Hematopoietic multipotent progenitor cell treated with erythropoietin and hydrocortisone succinate and interleukin-3 and kit ligand, for 6 days (in vitro differentiated cells): ENCODE measurements around the gene CSNK2A3.
A peak's percentile ranks its signal among the peaks of the same experiment; 100 is the strongest.

Experiments used
- DNase-seq: peaks from one replicate; pipeline ENCODE4 v3.0.0-alpha.2; 2015

The CSNK2A3 gene

DNA sequence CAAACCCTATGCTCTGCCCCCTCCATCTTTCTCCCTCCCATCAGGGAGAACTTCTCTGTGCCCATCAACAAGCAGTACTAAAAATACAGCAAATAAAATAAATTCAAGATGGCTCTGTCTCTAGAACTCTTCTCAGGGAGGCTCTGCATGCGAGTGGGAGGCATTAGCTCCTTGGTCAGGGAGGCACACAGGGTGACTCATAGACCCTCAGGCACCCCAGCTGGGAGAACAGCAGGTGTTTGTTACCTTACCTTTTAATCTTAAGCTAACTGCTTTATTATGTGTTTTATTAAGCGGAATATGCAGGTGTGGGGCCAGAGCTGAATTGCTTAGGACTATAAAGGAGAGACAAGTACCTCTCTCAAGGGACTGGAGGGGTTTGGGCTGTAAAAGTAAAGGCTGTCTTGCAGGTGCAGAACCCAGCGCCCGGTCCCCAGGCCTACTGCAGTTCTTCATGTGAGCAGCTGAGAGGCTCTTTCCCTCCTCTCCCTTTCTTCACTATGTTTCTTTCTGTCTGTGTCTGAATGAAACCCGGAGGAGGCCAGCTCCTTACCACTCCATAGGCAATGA, 20.8 kb downstream of the CSNK2A3 start:
- DNase-seq = no peak

DNA sequence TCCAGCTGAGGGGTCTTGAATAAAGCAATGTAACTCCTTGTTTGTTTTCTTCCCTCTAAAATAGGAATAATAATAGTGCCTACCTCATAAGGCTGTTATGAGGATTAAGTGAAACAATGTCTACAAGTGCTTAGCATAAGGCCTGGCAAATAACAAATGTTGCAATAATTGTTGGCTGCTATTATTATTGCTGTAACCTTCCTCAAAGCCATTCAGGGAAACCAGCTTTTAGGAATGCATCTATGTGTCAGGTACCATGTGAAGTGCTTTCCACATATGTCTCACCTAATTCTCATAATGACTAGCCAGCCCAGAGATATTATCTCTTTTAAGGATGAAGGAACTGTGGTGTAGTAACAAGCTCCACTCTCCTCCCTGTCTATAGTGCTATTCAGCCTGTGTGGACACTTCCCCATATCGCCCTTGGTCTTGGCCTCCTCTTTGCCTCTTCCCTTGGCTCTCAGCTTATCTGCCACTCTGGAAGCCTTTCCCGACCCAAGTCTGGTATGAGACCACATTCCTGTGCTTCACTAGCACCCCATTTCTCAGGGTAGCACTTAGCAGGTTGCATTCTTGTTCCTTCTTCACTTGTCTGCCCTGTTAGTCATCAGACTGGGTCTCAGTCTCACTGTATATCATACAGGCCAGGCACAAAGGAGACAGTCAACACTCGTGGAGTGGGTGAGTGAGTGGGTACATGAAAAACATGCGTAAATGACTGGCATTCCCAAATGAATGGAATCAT, 23.8 kb downstream of the CSNK2A3 start:
- DNase-seq = no peak

DNA sequence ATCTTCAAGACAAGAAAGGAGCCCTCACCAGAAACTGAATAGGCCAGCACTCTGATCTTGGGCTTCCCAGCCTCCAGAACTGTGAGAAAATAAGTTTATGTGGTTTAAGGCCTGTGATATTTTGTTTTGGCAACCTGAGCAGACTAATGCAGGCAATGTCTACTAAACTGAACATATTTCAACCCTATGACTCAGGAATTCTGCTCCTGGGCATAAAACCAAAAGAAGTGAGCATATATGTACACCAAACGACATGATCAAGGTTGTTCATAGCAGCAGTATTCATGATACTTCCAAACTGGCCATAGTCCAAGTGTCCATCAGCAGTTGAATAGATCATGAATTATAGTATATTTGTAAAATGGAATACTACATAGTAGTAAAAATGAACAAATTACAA, 29.0 kb downstream of the CSNK2A3 start:
- no peak for DNase-seq

GRCh38 chr11:11322101-11322500, 30.9 kb downstream of the CSNK2A3 start:
- no peak for DNase-seq

DNA sequence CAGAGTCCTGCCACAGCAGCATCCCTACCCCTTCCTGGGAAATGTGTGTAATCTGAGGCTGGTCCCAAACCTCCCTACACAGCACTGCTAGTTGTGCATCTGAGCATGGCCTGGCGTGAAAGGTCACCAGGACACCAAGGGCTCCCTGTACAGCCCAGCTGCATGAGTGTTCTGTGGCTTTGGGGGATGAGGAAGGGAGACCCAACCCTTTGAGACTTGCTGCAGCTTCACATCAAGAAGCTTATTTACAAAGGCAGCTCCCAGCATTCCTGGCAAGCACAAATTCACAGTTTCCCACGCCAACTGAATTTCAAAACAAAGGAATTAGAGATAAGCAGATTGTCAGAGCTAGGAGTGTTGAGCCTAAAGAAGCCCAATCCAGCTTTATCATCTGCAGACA, 32.2 kb downstream of the CSNK2A3 start:
- DNase-seq = no peak

DNA sequence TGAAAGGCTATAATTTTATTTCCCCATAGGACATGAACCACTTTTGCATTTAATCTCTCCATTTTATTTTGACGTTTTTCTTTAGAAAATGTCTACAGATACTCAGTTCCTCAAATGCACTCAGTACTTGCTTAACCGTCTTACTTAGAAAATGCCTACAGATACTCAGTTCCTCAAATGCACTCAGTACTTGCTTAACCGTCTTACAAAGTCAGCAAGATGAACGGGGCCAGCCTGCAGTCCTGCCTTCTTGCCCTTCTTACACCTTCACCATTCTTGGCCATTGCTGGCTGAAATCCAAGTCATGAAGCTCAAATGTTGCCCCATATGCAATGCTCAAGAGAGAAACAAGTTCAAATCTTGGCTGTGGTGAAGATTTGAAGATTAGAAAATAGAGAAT, 34.1 kb downstream of the CSNK2A3 start:
- peak; percentile 18 for DNase-seq

- DNase-seq = no peak
Observed at GRCh38 chr11:11318461-11318860, 34.6 kb downstream of the CSNK2A3 start.

DNA sequence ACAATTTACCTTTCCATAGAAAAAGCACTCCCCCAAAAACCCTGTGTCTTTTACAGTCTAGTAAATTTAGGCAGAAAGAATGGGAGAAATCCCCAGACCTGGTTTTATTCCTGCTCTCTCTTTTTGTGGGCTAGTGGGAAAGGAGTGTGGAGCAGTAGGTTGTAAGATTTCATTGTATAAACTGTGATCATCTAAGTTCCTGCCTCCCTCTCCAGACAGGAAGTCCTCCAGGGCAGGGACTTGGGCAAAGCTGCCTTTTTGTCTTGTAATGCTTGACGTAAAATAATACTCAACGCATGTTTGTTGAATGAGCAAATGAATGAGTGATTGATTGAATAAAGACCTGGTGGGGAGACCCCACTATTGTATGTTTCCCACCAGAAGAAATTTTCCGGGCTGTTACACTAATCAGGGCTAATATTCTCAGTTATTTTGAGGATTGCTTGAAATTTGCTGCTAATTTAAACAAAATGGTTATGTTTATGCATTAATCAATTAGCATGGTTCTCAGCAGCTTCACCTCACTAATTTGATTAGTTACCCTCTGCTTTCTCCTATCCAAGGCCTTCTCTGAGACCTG, 36.3 kb downstream of the CSNK2A3 start:
- no peak for DNase-seq

- DNase-seq = no peak
Observed at GRCh38 chr11:11313902-11314692, 39.0 kb downstream of the CSNK2A3 start.

- DNase-seq = peak; percentile 24
Observed at GRCh38 chr11:11313426-11313825, 39.6 kb downstream of the CSNK2A3 start.

DNA sequence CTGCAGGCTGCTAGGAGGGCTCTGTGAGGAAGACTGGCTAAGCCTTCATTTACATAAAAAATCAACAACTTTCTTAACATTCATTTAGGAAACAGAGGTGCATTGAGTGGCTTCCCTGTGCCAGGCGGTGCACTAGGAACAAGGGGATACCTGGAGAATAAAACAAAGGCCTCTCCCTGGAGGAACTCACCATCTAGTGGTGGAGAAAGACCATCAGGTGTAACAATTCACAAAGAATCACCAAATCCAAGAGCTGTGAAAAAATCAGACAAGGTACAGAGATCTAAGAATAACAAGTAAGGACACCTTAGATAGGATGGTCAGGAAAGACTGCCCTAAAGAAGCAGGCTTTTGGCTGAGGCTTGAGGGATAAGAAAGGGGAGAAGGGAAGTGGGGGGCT, 40.3 kb downstream of the CSNK2A3 start:
- no peak for DNase-seq

DNA sequence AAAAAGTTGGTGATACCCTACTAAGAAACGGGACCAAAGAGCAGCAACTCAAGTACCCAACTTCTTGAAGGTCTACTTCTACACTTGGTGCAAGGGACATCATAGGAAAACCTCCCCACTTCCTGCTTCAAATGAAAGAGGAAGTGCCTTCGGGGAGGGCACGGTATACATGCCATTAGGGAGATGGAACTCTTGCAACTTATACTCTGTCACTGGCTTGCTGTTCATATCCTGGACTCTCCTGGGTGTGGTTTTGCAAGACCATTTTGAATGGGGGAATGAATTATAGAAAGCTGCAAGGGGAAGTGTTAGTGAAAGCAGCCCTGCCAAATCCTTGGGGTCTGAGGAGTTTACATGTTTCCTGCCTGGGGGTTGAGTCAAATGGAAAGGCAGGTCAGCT, 41.9 kb downstream of the CSNK2A3 start:
- peak; percentile 61 for DNase-seq

DNA sequence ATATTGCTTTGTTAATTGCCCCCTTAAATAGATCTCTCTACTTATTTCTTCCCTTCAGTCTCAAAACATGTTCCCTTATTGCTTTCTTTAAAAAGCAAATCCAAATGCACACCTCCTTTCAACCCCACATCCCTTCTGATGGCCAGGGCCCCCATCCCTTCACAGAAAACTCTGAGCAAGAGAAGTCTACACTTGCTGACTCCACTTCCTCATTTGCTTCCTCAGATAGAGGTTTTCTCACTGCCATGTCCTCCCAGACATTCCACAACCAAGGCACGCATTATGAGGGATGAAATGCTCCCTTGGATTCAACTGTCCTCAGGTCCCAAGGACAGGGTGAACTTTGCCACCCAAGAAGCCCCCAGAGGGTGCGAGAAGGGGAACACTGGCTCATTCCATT, 43.1 kb downstream of the CSNK2A3 start:
- DNase-seq = no peak

GRCh38 chr11:11308249-11308648, 44.8 kb downstream of the CSNK2A3 start:
- DNase-seq = no peak

GRCh38 chr11:11306855-11307254, 46.2 kb downstream of the CSNK2A3 start:
- peak; percentile 27 for DNase-seq

GRCh38 chr11:11304550-11304949, 48.5 kb downstream of the CSNK2A3 start:
- no peak for DNase-seq

- DNase-seq = no peak
Observed at GRCh38 chr11:11302565-11302964, 50.5 kb downstream of the CSNK2A3 start.
